ENCODE results near the gene PTPRR.

PTPRR gene

GRCh38 chr12:70671698-70672097 is 248.8 kb downstream of the PTPRR start:
- DNase-seq = no peak

GRCh38 chr12:70670948-70671347 is 249.6 kb downstream of the PTPRR start:
- DNase-seq = no peak

GRCh38 chr12:70667253-70667652 is 253.3 kb downstream of the PTPRR start:
- DNase-seq = no peak

- no peak for DNase-seq
Observed at GRCh38 chr12:70666364-70666763, 254.2 kb downstream of the PTPRR start.

- no peak for DNase-seq
Observed at GRCh38 chr12:70664465-70664881, 256.1 kb downstream of the PTPRR start.

- DNase-seq = no peak
Observed at GRCh38 chr12:70663838-70664237, 256.7 kb downstream of the PTPRR start.

- no peak for DNase-seq
Observed at GRCh38 chr12:70661466-70662161, 258.9 kb downstream of the PTPRR start.

GRCh38 chr12:70660620-70661219 is 259.8 kb downstream of the PTPRR start:
- DNase-seq = no peak

- DNase-seq = no peak
Observed at GRCh38 chr12:70660002-70660604, 260.4 kb downstream of the PTPRR start.

GRCh38 chr12:70659077-70659606 is 261.4 kb downstream of the PTPRR start:
- no peak for DNase-seq

GRCh38 chr12:70657616-70658286 is 262.8 kb downstream of the PTPRR start:
- no peak for DNase-seq

GRCh38 chr12:70652451-70652850 is 268.1 kb downstream of the PTPRR start:
- DNase-seq = no peak

- DNase-seq = no peak
Observed at GRCh38 chr12:70648831-70649230, 271.7 kb downstream of the PTPRR start.

GRCh38 chr12:70648191-70648590 is 272.3 kb downstream of the PTPRR start:
- no peak for DNase-seq

GRCh38 chr12:70646850-70647249 is 273.7 kb downstream of the PTPRR start:
- no peak for DNase-seq

GRCh38 chr12:70645494-70646317 is 274.8 kb downstream of the PTPRR start:
- peak in 1 of 2 experiments; percentile 5 for DNase-seq

- no peak for DNase-seq
Observed at GRCh38 chr12:70644861-70645260, 275.7 kb downstream of the PTPRR start.

GRCh38 chr12:70643939-70644338 is 276.6 kb downstream of the PTPRR start:
- no peak for DNase-seq

GRCh38 chr12:70641691-70642090 is 278.8 kb downstream of the PTPRR start:
- no peak for DNase-seq

GRCh38 chr12:70640901-70641300 is 279.6 kb downstream of the PTPRR start:
- no peak for DNase-seq

GRCh38 chr12:70639535-70639934 is 281.0 kb downstream of the PTPRR start:
- DNase-seq = no peak

- no peak for DNase-seq
Observed at GRCh38 chr12:70638639-70639360, 281.7 kb downstream of the PTPRR start.
